ENCODE results near the gene WTAP.
A peak's percentile ranks its signal among the peaks of the same experiment; 100 is the strongest.
"Not testable (repeated sequence)": the region's sequence is repeated elsewhere in the genome, so short reads cannot be mapped to it uniquely, and the experiment has no call there.

Gene WTAP

GRCh38 chr6:159729598-159730331 lies 2.5 kb downstream of the WTAP start:
- DNase-seq = no peak

- no peak for DNase-seq
These were observed 3.0 kb downstream of the WTAP start for GRCh38 chr6:159730332-159730676.

- DNase-seq = not testable (repeated sequence)
These were observed 5.2 kb downstream of the WTAP start for GRCh38 chr6:159732550-159732949.

GRCh38 chr6:159733395-159733794 lies 6.1 kb downstream of the WTAP start:
- not testable (repeated sequence) for DNase-seq

- no peak for DNase-seq
These were observed 9.6 kb downstream of the WTAP start for GRCh38 chr6:159736908-159737307.

- DNase-seq = no peak
These were observed 12.0 kb downstream of the WTAP start for GRCh38 chr6:159739341-159739740.

GRCh38 chr6:159742165-159742564 lies 14.9 kb downstream of the WTAP start:
- no peak for DNase-seq

GRCh38 chr6:159745081-159745480 lies 17.8 kb downstream of the WTAP start:
- DNase-seq = no peak

- no peak for DNase-seq
These were observed 19.5 kb downstream of the WTAP start for GRCh38 chr6:159746759-159747158.

GRCh38 chr6:159748127-159748526 lies 20.8 kb downstream of the WTAP start:
- not testable (repeated sequence) for DNase-seq

GRCh38 chr6:159751448-159751847 lies 24.1 kb downstream of the WTAP start:
- DNase-seq = no peak

- DNase-seq = no peak
These were observed 26.0 kb downstream of the WTAP start for GRCh38 chr6:159753081-159753872.

- DNase-seq = no peak
These were observed 27.1 kb downstream of the WTAP start for GRCh38 chr6:159754401-159754800.

GRCh38 chr6:159754959-159755914 lies 27.9 kb downstream of the WTAP start:
- no peak for DNase-seq

GRCh38 chr6:159756508-159756907 lies 29.2 kb downstream of the WTAP start:
- DNase-seq = no peak

GRCh38 chr6:159758031-159759001 lies 31.0 kb downstream of the WTAP start:
- DNase-seq = no peak

GRCh38 chr6:159759645-159760044 lies 32.3 kb downstream of the WTAP start:
- no peak for DNase-seq

GRCh38 chr6:159760602-159761057 lies 33.3 kb downstream of the WTAP start:
- DNase-seq = no peak

GRCh38 chr6:159761129-159761872 lies 34.0 kb downstream of the WTAP start:
- no peak for DNase-seq

GRCh38 chr6:159761873-159762680 lies 34.8 kb downstream of the WTAP start, which contains the start of gene ACAT2:
Gene ACAT2, plus strand, starts transcription at chr6:159762045. Its CDS starts 43 bp downstream, at chr6:159762088.
- peak; percentile 91 for DNase-seq

Measured in effector CD4-positive, alpha-beta T cell (primary cell).